Osteoblast (primary cell): Measurements from ENCODE around the gene DNHD1. TPM values are rescaled to one million over a fixed set of nuclear protein-coding genes. Genes with fewer than 3 reads are reported as not detected.

ENCODE experiments used
- DNase-seq: peaks from one replicate; pipeline ENCODE4 v3.0.0; 2011; ENCODE audit warnings: low spot score, mixed read lengths; ENCODE audit not compliant: insufficient read length; ENCODE audit errors: missing footprints
- H2AFZ ChIP-seq: 2 replicates; pipeline ENCODE4 v1.6.0; 2011; ENCODE audit warnings: mild to moderate bottlenecking, low read length
- H3K27ac ChIP-seq: 2 replicates; pipeline ENCODE4 v1.5.1; 2011; ENCODE audit warnings: mild to moderate bottlenecking, low read depth, low read length, moderate library complexity
- H3K27me3 ChIP-seq: 2 replicates; pipeline ENCODE4 v1.6.0; 2012; ENCODE audit warnings: mild to moderate bottlenecking, control low read depth, inconsistent platforms, low read length, moderate library complexity; ENCODE audit not compliant: insufficient read depth
- H3K36me3 ChIP-seq: 2 replicates; pipeline ENCODE4 v1.5.1; 2011; ENCODE audit warnings: mild to moderate bottlenecking, low read length, control low read depth, moderate library complexity; ENCODE audit not compliant: insufficient read depth
- H3K4me1 ChIP-seq: 2 replicates; pipeline ENCODE4 v1.5.1; 2011; ENCODE audit warnings: mild to moderate bottlenecking, low read length, control low read depth, moderate library complexity; ENCODE audit not compliant: insufficient read depth
- H3K4me2 ChIP-seq: 2 replicates; pipeline ENCODE4 v1.6.0; 2011; ENCODE audit warnings: mild to moderate bottlenecking, low read length; ENCODE audit not compliant: insufficient read depth
- H3K4me3 ChIP-seq: fragments of 200-600 bp; sonication (generic); 3 replicates; pipeline ENCODE4 v1.5.1; 2012; ENCODE audit warnings: mild to moderate bottlenecking, low read length, inconsistent platforms; ENCODE audit not compliant: insufficient read depth
- H3K79me2 ChIP-seq: 2 replicates; pipeline ENCODE4 v1.6.0; 2012; ENCODE audit warnings: mild to moderate bottlenecking, low read length, control low read depth, inconsistent platforms; ENCODE audit not compliant: insufficient read depth
- H3K9me3 ChIP-seq: 2 replicates; pipeline ENCODE4 v1.5.1; 2011; ENCODE audit warnings: low read depth, low read length, control low read depth
- H4K20me1 ChIP-seq: 2 replicates; pipeline ENCODE4 v1.6.0; 2012; ENCODE audit warnings: mild to moderate bottlenecking, low read length, control low read depth; ENCODE audit not compliant: insufficient read depth
- CTCF ChIP-seq: IDR thresholded peaks from 2 replicates; pipeline ENCODE4 v1.5.1; 2011; ENCODE audit warnings: mild to moderate bottlenecking, low read depth, low read length, moderate library complexity; ENCODE audit errors: extremely low read depth
- total RNA-seq: library from RNA; depleted of rRNA; stranded (reverse); fragments of >200 nt; gene quantifications from 2 replicates; pipeline ENCODE4 v1.2.3, GENCODE V29; 2012

The DNHD1 gene
- total RNA-seq, 1 donor, result 9.0 TPM

- H3K27ac ChIP-seq, result no peak overlapping the region
- no peak for TF ChIP-seq CTCF
- H3K79me2 ChIP-seq, result no peaks in the 10 kb centered on the region
- no peak overlapping the region for H2AFZ ChIP-seq
- no peaks in the 10 kb centered on the region for H3K36me3 ChIP-seq
- no peaks in the 10 kb centered on the region for H3K4me1 ChIP-seq
- H3K4me3 ChIP-seq, result no peak overlapping the region
- no peaks in the 10 kb centered on the region for H3K9me3 ChIP-seq
- H3K4me2 ChIP-seq, result no peak overlapping the region
- H3K27me3 ChIP-seq, result no peaks in the 10 kb centered on the region
- DNase-seq, result no peak
- no peaks in the 10 kb centered on the region for H4K20me1 ChIP-seq
Observed at GRCh38 chr11:6587360-6587953, 90.4 kb downstream of the DNHD1 start.

- H4K20me1 ChIP-seq, result no peaks in the 10 kb centered on the region
- H3K27me3 ChIP-seq, result no peaks in the 10 kb centered on the region
- H2AFZ ChIP-seq, result no peak overlapping the region
- no peak for DNase-seq
- no peak overlapping the region for H3K4me2 ChIP-seq
- TF ChIP-seq CTCF, result no peak
- no peaks in the 10 kb centered on the region for H3K36me3 ChIP-seq
- no peak overlapping the region for H3K27ac ChIP-seq
- H3K79me2 ChIP-seq, result no peaks in the 10 kb centered on the region
- H3K4me1 ChIP-seq, result no peaks in the 10 kb centered on the region
- H3K9me3 ChIP-seq, result no peaks in the 10 kb centered on the region
- H3K4me3 ChIP-seq, result no peak overlapping the region
Observed at GRCh38 chr11:6588018-6588417, 90.9 kb downstream of the DNHD1 start.

DNA sequence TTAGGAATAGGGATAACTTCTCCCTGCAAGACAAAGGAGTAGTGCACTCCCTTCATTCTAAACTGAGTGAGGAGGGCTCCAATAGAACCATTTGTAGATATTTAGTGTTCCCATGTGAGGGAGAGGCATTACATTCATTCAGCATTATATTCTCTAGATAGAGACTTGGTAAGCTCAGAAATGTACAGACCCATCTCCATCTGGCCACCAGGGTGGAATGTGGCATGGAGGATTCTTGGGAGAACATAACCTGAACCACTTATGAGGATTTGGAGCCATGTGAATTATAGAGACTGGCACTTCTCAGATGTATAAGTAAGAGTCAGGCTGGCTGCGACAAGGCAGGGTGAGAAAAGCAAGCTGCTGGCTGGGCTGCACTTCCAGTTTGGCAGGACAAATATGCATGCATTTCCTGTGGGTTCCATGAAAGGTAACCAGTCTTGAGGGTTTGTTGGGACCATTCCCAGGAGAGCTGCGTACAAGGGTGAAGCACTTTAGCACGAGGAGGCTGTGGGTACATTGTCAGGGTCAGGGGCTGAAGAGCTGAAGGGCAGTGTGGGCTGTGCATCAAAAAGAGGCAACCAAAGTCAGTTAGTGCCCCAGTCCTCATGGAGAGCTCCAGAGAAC, 97.2 kb downstream of the DNHD1 start:
- no peak overlapping the region for H3K27ac ChIP-seq
- H3K9me3 ChIP-seq, result no peaks in the 10 kb centered on the region
- peaks cover 6% of the 10 kb centered on the region for H4K20me1 ChIP-seq
- no peaks in the 10 kb centered on the region for H3K4me1 ChIP-seq
- no peak for TF ChIP-seq CTCF
- H3K4me2 ChIP-seq, result no peak overlapping the region
- H3K27me3 ChIP-seq, result no peaks in the 10 kb centered on the region
- no peak for DNase-seq
- no peak overlapping the region for H2AFZ ChIP-seq
- H3K79me2 ChIP-seq, result peaks cover 24% of the 10 kb centered on the region
- H3K4me3 ChIP-seq, result no peak overlapping the region
- peaks cover 39% of the 10 kb centered on the region for H3K36me3 ChIP-seq

- Histone ChIP-seq H4K20me1 (peaks cover 14% of the 10 kb centered on the region), H3K27me3 (no peaks in the 10 kb centered on the region)
- no peak for TF ChIP-seq CTCF
Observed at GRCh38 chr11:6596239-6596877, 99.3 kb downstream of the DNHD1 start.

More at GRCh38 chr11:6596239-6596877, 99.3 kb downstream of the DNHD1 start:
- peaks cover 60% of the 10 kb centered on the region for H3K36me3 ChIP-seq
- H2AFZ ChIP-seq, result no peak overlapping the region
- no peak overlapping the region for H3K4me2 ChIP-seq
- H3K4me1 ChIP-seq, result no peaks in the 10 kb centered on the region
- no peak overlapping the region for H3K4me3 ChIP-seq
- H3K9me3 ChIP-seq, result no peaks in the 10 kb centered on the region
- DNase-seq, result no peak
- peaks cover 45% of the 10 kb centered on the region for H3K79me2 ChIP-seq
- no peak overlapping the region for H3K27ac ChIP-seq
